WTC11 (cell line): ENCODE results near the gene TMC4. TPM values are rescaled to one million over a fixed set of nuclear protein-coding genes. Genes with fewer than 3 reads are reported as not detected.

Source experiments
- ATF6 ChIP-seq: sonication (generic); formaldehyde crosslinking; IDR thresholded peaks from 2 replicates; pipeline ENCODE4 v1.8.1; 2023; ENCODE audit warnings: mild to moderate bottlenecking, missing genetic modification reagents
- CBFB ChIP-seq: sonication (generic); formaldehyde crosslinking; IDR thresholded peaks from 2 replicates; pipeline ENCODE4 v1.8.1; 2022; ENCODE audit warnings: mild to moderate bottlenecking, low read depth, missing genetic modification reagents
- CREM ChIP-seq: sonication (generic); formaldehyde crosslinking; IDR thresholded peaks from 2 replicates; pipeline ENCODE4 v1.8.1; 2022; ENCODE audit warnings: mild to moderate bottlenecking, missing genetic modification reagents, moderate library complexity
- ELF4 ChIP-seq: sonication (generic); formaldehyde crosslinking; IDR thresholded peaks from 2 replicates; pipeline ENCODE4 v1.8.1; 2022; ENCODE audit warnings: low read depth, mild to moderate bottlenecking, moderate library complexity, missing genetic modification reagents
- ESRRA ChIP-seq: sonication (generic); formaldehyde crosslinking; IDR thresholded peaks from 2 replicates; pipeline ENCODE4 v1.8.1; 2022; ENCODE audit warnings: mild to moderate bottlenecking, missing genetic modification reagents, borderline replicate concordance
- GRHL2 ChIP-seq: fragments of 250-450 bp; sonication (Bioruptor Pico); IDR thresholded peaks from 2 replicates; pipeline ENCODE4 v1.8.0; 2022; ENCODE audit warnings: mild to moderate bottlenecking, moderate library complexity; ENCODE audit not compliant: insufficient replicate concordance, severe bottlenecking
- GTF2I ChIP-seq: fragments of 250-450 bp; sonication (Bioruptor Pico); conservative IDR thresholded peaks from 2 replicates; pipeline ENCODE4 v1.4.0; 2021; ENCODE audit warnings: mild to moderate bottlenecking
- IRF1 ChIP-seq: sonication (generic); formaldehyde crosslinking; IDR thresholded peaks from 2 replicates; pipeline ENCODE4 v1.8.0; 2023; ENCODE audit warnings: missing genetic modification reagents
- JUN ChIP-seq: sonication (generic); formaldehyde crosslinking; IDR thresholded peaks from 2 replicates; pipeline ENCODE4 v1.8.0; 2023; ENCODE audit warnings: mild to moderate bottlenecking, missing genetic modification reagents
- KAT7 ChIP-seq: sonication (generic); formaldehyde crosslinking; IDR thresholded peaks from 2 replicates; pipeline ENCODE4 v1.8.1; 2023; ENCODE audit warnings: missing genetic modification reagents, mild to moderate bottlenecking, borderline replicate concordance
- NR1H2 ChIP-seq: sonication (generic); formaldehyde crosslinking; IDR thresholded peaks from 2 replicates; pipeline ENCODE4 v1.9.0; 2021; ENCODE audit warnings: mild to moderate bottlenecking, moderate library complexity, missing genetic modification reagents
- NR3C1 ChIP-seq: sonication (generic); formaldehyde crosslinking; conservative IDR thresholded peaks from 2 replicates; pipeline ENCODE4 v1.8.1; 2023; ENCODE audit warnings: low read depth, mild to moderate bottlenecking, missing genetic modification reagents
- PRDM15 ChIP-seq: sonication (generic); formaldehyde crosslinking; IDR thresholded peaks from 2 replicates; pipeline ENCODE4 v1.8.0; 2022; ENCODE audit warnings: missing genetic modification reagents
- RELA ChIP-seq: sonication (generic); formaldehyde crosslinking; IDR thresholded peaks from 2 replicates; pipeline ENCODE4 v1.8.1; 2022; ENCODE audit warnings: missing genetic modification reagents, mild to moderate bottlenecking, borderline replicate concordance
- SMAD4 ChIP-seq: sonication (generic); formaldehyde crosslinking; IDR thresholded peaks from 2 replicates; pipeline ENCODE4 v1.8.0; 2022; ENCODE audit warnings: mild to moderate bottlenecking, missing genetic modification reagents
- SOX15 ChIP-seq: fragments of 250-450 bp; sonication (Bioruptor Pico); IDR thresholded peaks from 2 replicates; pipeline ENCODE4 v1.9.0; 2021; ENCODE audit warnings: mild to moderate bottlenecking
- STAT6 ChIP-seq: sonication (generic); formaldehyde crosslinking; conservative IDR thresholded peaks from 2 replicates; pipeline ENCODE4 v1.8.1; 2023; ENCODE audit warnings: mild to moderate bottlenecking, low read depth, missing genetic modification reagents, moderate library complexity
- TEAD4 ChIP-seq: sonication (generic); formaldehyde crosslinking; IDR thresholded peaks from 2 replicates; pipeline ENCODE4 v1.8.0; 2022; ENCODE audit warnings: mild to moderate bottlenecking, missing genetic modification reagents
- TP53 ChIP-seq: sonication (generic); formaldehyde crosslinking; IDR thresholded peaks from 2 replicates; pipeline ENCODE4 v1.8.1; 2023; ENCODE audit warnings: mild to moderate bottlenecking, missing genetic modification reagents
- ZBTB21 ChIP-seq: sonication (generic); formaldehyde crosslinking; IDR thresholded peaks from 2 replicates; pipeline ENCODE4 v1.8.1; 2023; ENCODE audit warnings: mild to moderate bottlenecking, missing genetic modification reagents, borderline replicate concordance
- ZMAT4 ChIP-seq: fragments of 250-450 bp; sonication (Bioruptor Pico); IDR thresholded peaks from 2 replicates; pipeline ENCODE4 v1.9.0; 2021; ENCODE audit warnings: mild to moderate bottlenecking
- ZNF121 ChIP-seq: sonication (generic); formaldehyde crosslinking; IDR thresholded peaks from 2 replicates; pipeline ENCODE4 v1.8.0; 2023; ENCODE audit warnings: missing genetic modification reagents
- ZNF219 ChIP-seq: sonication (generic); formaldehyde crosslinking; IDR thresholded peaks from 2 replicates; pipeline ENCODE4 v1.8.0; 2023; ENCODE audit warnings: missing genetic modification reagents, mild to moderate bottlenecking, borderline replicate concordance
- ZNF232 ChIP-seq: sonication (generic); formaldehyde crosslinking; IDR thresholded peaks from 2 replicates; pipeline ENCODE4 v1.8.0; 2022; ENCODE audit warnings: mild to moderate bottlenecking, missing genetic modification reagents
- ZNF317 ChIP-seq: sonication (generic); formaldehyde crosslinking; IDR thresholded peaks from 2 replicates; pipeline ENCODE4 v1.8.1; 2023; ENCODE audit warnings: low read depth, mild to moderate bottlenecking, moderate library complexity, missing genetic modification reagents, borderline replicate concordance
- ZNF425 ChIP-seq: fragments of 250-450 bp; sonication (Bioruptor Pico); conservative IDR thresholded peaks from 2 replicates; pipeline ENCODE4 v1.9.0; 2021; ENCODE audit warnings: mild to moderate bottlenecking
- total RNA-seq: library from RNA; stranded (reverse); gene quantifications from 3 replicates; pipeline ENCODE4 v1.2.3, GENCODE V29; 2021

The TMC4 gene
- total RNA-seq, 1 experiment from 2014 or later = 9.3 TPM

GRCh38 chr19:54172471-54173358 lies at the start of gene TMC4 (continued):
- TF ChIP-seq STAT6 (CRISPR knock-in tag) (no peak), SOX15 (CRISPR knock-in tag) (no peak), ZNF121 (no peak), KAT7 (CRISPR knock-in tag) (no peak), ELF4 (CRISPR knock-in tag) (no peak), NR1H2 (CRISPR knock-in tag) (no peak), ZMAT4 (CRISPR knock-in tag) (0 out of 2 replicates have a peak, but pooled peaks have one; percentile 40), GRHL2 (CRISPR knock-in tag) (no peak), ESRRA (CRISPR knock-in tag) (no peak), PRDM15 (no peak), TEAD4 (CRISPR knock-in tag) (no peak), JUN (CRISPR knock-in tag) (no peak), CBFB (CRISPR knock-in tag) (no peak), CREM (no peak), ZNF425 (CRISPR knock-in tag) (no peak), ZBTB21 (CRISPR knock-in tag) (peak; percentile 52; the same call in 1 of the 2 replicates), GTF2I (no peak), IRF1 (CRISPR knock-in tag) (no peak), ZNF232 (CRISPR knock-in tag) (no peak), NR3C1 (CRISPR knock-in tag) (no peak), TP53 (no peak), RELA (CRISPR knock-in tag) (no peak), ATF6 (CRISPR knock-in tag) (no peak), SMAD4 (no peak), ZNF317 (0 out of 2 replicates have a peak, but pooled peaks have one; percentile 32), ZNF219 (CRISPR knock-in tag) (no peak)
